GM21515 (cell line): Measurements from ENCODE around the gene JCHAIN.
A peak's percentile ranks its signal among the peaks of the same experiment; 100 is the strongest.

Experiments
- ATAC-seq: cut with Tn5 transposase; IDR thresholded peaks from one replicate; pipeline ENCODE4 v1.9.1; 2021; ENCODE audit not compliant: unreplicated experiment

Gene JCHAIN

GRCh38 chr4:70688795-70689231 is 22.5 kb upstream of the JCHAIN start:
- peak; percentile 3 for ATAC-seq

- peak; percentile 92 for ATAC-seq
Observed at GRCh38 chr4:70687821-70688794, 21.8 kb upstream of the JCHAIN start, which contains the start of gene UTP3. TSS of gene UTP3 (plus strand) at chr4:70688532. CDS start at chr4:70688678, 146 bp downstream.

GRCh38 chr4:70687392-70687791 is 21.1 kb upstream of the JCHAIN start:
- no peak for ATAC-seq

GRCh38 chr4:70682142-70682541 is 15.8 kb upstream of the JCHAIN start:
- peak; percentile 1 for ATAC-seq

GRCh38 chr4:70681704-70682103 is 15.4 kb upstream of the JCHAIN start:
- ATAC-seq = peak; percentile 50

- no peak for ATAC-seq
Observed at GRCh38 chr4:70680934-70681333, 14.6 kb upstream of the JCHAIN start.

GRCh38 chr4:70678383-70678999 is 12.2 kb upstream of the JCHAIN start:
- ATAC-seq = peak; percentile 85

- no peak for ATAC-seq
Observed at GRCh38 chr4:70676554-70677090, 10.3 kb upstream of the JCHAIN start.

GRCh38 chr4:70674731-70675130 is 8.4 kb upstream of the JCHAIN start:
- ATAC-seq = no peak

- ATAC-seq = no peak
Observed at GRCh38 chr4:70674191-70674590, 7.9 kb upstream of the JCHAIN start.

GRCh38 chr4:70671091-70671490 is 4.8 kb upstream of the JCHAIN start:
- no peak for ATAC-seq

- no peak for ATAC-seq
Observed at GRCh38 chr4:70670332-70671014, 4.2 kb upstream of the JCHAIN start.

- ATAC-seq = no peak
Observed at GRCh38 chr4:70667740-70668535, 1.6 kb upstream of the JCHAIN start.

GRCh38 chr4:70661309-70661922 is 4.9 kb downstream of the JCHAIN start:
- ATAC-seq = peak; percentile 58

- no peak for ATAC-seq
Observed at GRCh38 chr4:70660106-70660505, 6.2 kb downstream of the JCHAIN start.

- no peak for ATAC-seq
Observed at GRCh38 chr4:70658418-70658817, 7.9 kb downstream of the JCHAIN start.

GRCh38 chr4:70657326-70657725 is 9.0 kb downstream of the JCHAIN start:
- no peak for ATAC-seq

GRCh38 chr4:70654605-70655011 is 11.7 kb downstream of the JCHAIN start:
- ATAC-seq = no peak

- ATAC-seq = no peak
Observed at GRCh38 chr4:70651864-70652506, 14.3 kb downstream of the JCHAIN start.
